Caco-2 (cell line): ENCODE measurements around the gene CDH19. TPM values are rescaled to one million over a fixed set of nuclear protein-coding genes. Genes with fewer than 3 reads are reported as not detected.

Experiments used
- BruUV-seq: library from RNA; stranded (reverse); fragments of 400-500 nt; replicated peaks from 2 replicates; lab custom pipeline; 2021; lab: Mats Ljungman, UMichigan
- CTCF ChIA-PET: fragments of 300-600 bp; sonication (Branson Sonifier 250); formaldehyde crosslinking; loops from one replicate; lab custom pipeline; 2022; ENCODE audit warnings: antibody characterized with exemption; lab: Charles Lee
- POLR2A ChIA-PET: fragments of 300-600 bp; sonication (Branson Sonifier 250); formaldehyde crosslinking; loops from one replicate; lab custom pipeline; 2022; ENCODE audit warnings: antibody characterized with exemption; lab: Charles Lee
- DNase-seq, 2 experiments: peaks; one replicate each; pipeline versions ENCODE4 v3.0.0 to v3.0.0-alpha.2; 2020 to 2022
- H3K27me3 ChIP-seq: replicated peaks from 2 replicates; pipeline ENCODE4 v1.6.0; 2011; ENCODE audit warnings: low read length; ENCODE audit not compliant: control insufficient read depth, insufficient read depth
- H3K36me3 ChIP-seq: 2 replicates; pipeline ENCODE4 v1.5.1; 2011; ENCODE audit warnings: low read length; ENCODE audit not compliant: control insufficient read depth, insufficient read depth
- H3K4me1 ChIP-seq: fragments of 250-450 bp; sonication (Bioruptor Pico); 2 replicates; pipeline ENCODE4 v1.5.1; 2020; ENCODE audit warnings: mild to moderate bottlenecking
- H3K4me3 ChIP-seq: 2 replicates; pipeline ENCODE4 v1.5.1; 2011; ENCODE audit warnings: low read depth, mild to moderate bottlenecking, control low read depth, low read length
- H3K9me3 ChIP-seq: fragments of 250-450 bp; sonication (Bioruptor Pico); 2 replicates; pipeline ENCODE4 v1.5.1; 2020; ENCODE audit warnings: mild to moderate bottlenecking, moderate library complexity
- H3K27ac Mint-ChIP-seq: one replicate; pipeline ENCODE4 v1.8.0; 2022; ENCODE audit warnings: mixed read lengths; ENCODE audit not compliant: unreplicated experiment
- H3K27me3 Mint-ChIP-seq: one replicate; pipeline ENCODE4 v1.8.0; 2022; ENCODE audit warnings: mixed read lengths; ENCODE audit not compliant: insufficient read depth, unreplicated experiment
- H3K36me3 Mint-ChIP-seq: one replicate; pipeline ENCODE4 v1.8.0; 2022; ENCODE audit warnings: mild to moderate bottlenecking, mixed read lengths; ENCODE audit not compliant: insufficient read depth, unreplicated experiment
- H3K4me1 Mint-ChIP-seq: one replicate; pipeline ENCODE4 v1.8.0; 2022; ENCODE audit warnings: low read depth, mixed read lengths; ENCODE audit not compliant: unreplicated experiment
- H3K4me3 Mint-ChIP-seq: one replicate; pipeline ENCODE4 v1.8.0; 2022; ENCODE audit warnings: mild to moderate bottlenecking, moderate library complexity, mixed read lengths; ENCODE audit not compliant: unreplicated experiment
- H3K9me3 Mint-ChIP-seq: one replicate; pipeline ENCODE4 v1.8.0; 2022; ENCODE audit warnings: mixed read lengths; ENCODE audit not compliant: unreplicated experiment
- intact Hi-C: fragments of 100-400 bp; cut with micrococcal nuclease; formaldehyde crosslinking; loops from one replicate; pipeline ENCODE4 v1.10.0; 2022; ENCODE audit not compliant: unreplicated experiment
- total RNA-seq: library from RNA; stranded (reverse); gene quantifications from 2 replicates; pipeline ENCODE4 v1.2.3, GENCODE V29; 2022
- TF ChIP-seq, protein P1 (sequence below), 2 experiments: fragments of 200-600 bp in 1 of 2; IDR thresholded peaks; 1 replicate in 1 of 2; 2 replicates in 1 of 2; pipeline versions ENCODE4 v1.5.1 to v1.8.0; 2011 to 2022; ENCODE audit warnings: antibody characterized with exemption in 1 of 2, control low read depth in 1 of 2, inconsistent platforms in 1 of 2, low read depth in 1 of 2, low read length in 1 of 2, mild to moderate bottlenecking in 1 of 2, moderate library complexity in 1 of 2; ENCODE audit not compliant: insufficient read depth in 1 of 2, severe bottlenecking in 1 of 2, unreplicated experiment in 1 of 2

CDH19 gene
- total RNA-seq, 1 experiment from 2014 or later, result not detected

DNA sequence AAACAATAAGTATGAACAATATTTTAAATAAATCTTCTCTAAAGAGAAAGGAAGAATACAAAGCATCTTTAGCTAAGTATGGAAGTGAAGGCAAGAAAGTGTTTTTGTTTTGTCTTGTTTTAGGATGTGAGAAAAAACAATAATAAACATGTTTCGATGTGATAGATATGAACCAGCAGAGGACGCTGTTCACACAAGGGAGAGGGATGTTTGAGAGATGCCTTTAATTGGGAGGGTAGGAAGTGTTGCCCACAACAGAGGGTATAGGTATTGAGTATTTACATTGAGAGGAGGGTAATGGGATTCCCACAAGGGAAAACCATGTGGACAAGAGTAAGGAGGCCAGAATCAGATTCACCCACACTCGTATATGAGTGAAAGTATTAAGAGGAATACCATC is 55.1 kb downstream of the CDH19 start:
- Histone ChIP-seq H3K4me3 (no peak overlapping the region), H3K36me3 (no peaks in the 10 kb centered on the region), H3K27me3 (no peaks in the 10 kb centered on the region), H3K4me1 (no peaks in the 10 kb centered on the region), H3K9me3 (no peaks in the 10 kb centered on the region)
- Mint-ChIP-seq H3K9me3 (no peaks in the 10 kb centered on the region), H3K27ac (no peak overlapping the region), H3K4me3 (no peak overlapping the region), H3K27me3 (peaks cover 2% of the 10 kb centered on the region), H3K4me1 (no peaks in the 10 kb centered on the region), H3K36me3 (no peaks in the 10 kb centered on the region)
- ChIA-PET CTCF (no interaction called here), POLR2A (no interaction called here)
- TF ChIP-seq, protein P1, sequence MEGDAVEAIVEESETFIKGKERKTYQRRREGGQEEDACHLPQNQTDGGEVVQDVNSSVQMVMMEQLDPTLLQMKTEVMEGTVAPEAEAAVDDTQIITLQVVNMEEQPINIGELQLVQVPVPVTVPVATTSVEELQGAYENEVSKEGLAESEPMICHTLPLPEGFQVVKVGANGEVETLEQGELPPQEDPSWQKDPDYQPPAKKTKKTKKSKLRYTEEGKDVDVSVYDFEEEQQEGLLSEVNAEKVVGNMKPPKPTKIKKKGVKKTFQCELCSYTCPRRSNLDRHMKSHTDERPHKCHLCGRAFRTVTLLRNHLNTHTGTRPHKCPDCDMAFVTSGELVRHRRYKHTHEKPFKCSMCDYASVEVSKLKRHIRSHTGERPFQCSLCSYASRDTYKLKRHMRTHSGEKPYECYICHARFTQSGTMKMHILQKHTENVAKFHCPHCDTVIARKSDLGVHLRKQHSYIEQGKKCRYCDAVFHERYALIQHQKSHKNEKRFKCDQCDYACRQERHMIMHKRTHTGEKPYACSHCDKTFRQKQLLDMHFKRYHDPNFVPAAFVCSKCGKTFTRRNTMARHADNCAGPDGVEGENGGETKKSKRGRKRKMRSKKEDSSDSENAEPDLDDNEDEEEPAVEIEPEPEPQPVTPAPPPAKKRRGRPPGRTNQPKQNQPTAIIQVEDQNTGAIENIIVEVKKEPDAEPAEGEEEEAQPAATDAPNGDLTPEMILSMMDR (IDR thresholded peaks at IDR 0.05; ENCODE audit: insufficient read depth in 1 of 2, low read depth in 1 of 2, low read length in 1 of 2, severe bottlenecking in 1 of 2, unreplicated experiment in 1 of 2), result no peak
- BruUV-seq, result no TSS peak
- DNase-seq, result no peak
- intact Hi-C loops, result no loop called here

DNA sequence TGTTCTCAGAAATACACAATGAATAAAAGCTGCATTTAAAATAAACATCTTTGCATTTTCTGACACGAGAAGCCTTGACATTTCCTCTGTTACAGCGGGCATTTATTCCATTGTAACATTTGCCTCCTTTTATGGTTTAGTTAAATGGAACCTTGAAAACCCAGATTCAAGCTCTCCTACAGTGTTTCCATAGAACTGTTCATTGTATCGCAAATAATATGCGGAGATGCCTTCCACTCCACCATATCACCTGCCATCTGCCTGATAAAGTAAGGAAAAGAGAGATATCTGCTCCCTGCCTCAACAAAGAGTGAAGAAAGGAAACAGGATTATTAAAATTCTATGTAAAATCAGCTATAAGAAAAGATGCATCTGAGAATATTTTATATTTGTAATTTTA is 69.8 kb downstream of the CDH19 start:
- no peaks in the 10 kb centered on the region for H3K36me3 ChIP-seq
- no peak overlapping the region for H3K4me3 Mint-ChIP-seq
- no peak for DNase-seq
- H3K36me3 Mint-ChIP-seq, result no peaks in the 10 kb centered on the region
- H3K4me1 ChIP-seq, result no peaks in the 10 kb centered on the region
- H3K4me3 ChIP-seq, result no peak overlapping the region
- no TSS peak for BruUV-seq
- no peaks in the 10 kb centered on the region for H3K9me3 Mint-ChIP-seq
- H3K27me3 Mint-ChIP-seq, result no peaks in the 10 kb centered on the region
- H3K4me1 Mint-ChIP-seq, result no peaks in the 10 kb centered on the region
- POLR2A ChIA-PET, result no interaction called here
- H3K27me3 ChIP-seq, result no peaks in the 10 kb centered on the region
- intact Hi-C loops, result no loop called here
- TF ChIP-seq, protein P1 (IDR thresholded peaks at IDR 0.05; ENCODE audit: insufficient read depth in 1 of 2, low read depth in 1 of 2, low read length in 1 of 2, severe bottlenecking in 1 of 2, unreplicated experiment in 1 of 2), result no peak
- CTCF ChIA-PET, result no interaction called here
- H3K9me3 ChIP-seq, result no peaks in the 10 kb centered on the region
- no peak overlapping the region for H3K27ac Mint-ChIP-seq

DNA sequence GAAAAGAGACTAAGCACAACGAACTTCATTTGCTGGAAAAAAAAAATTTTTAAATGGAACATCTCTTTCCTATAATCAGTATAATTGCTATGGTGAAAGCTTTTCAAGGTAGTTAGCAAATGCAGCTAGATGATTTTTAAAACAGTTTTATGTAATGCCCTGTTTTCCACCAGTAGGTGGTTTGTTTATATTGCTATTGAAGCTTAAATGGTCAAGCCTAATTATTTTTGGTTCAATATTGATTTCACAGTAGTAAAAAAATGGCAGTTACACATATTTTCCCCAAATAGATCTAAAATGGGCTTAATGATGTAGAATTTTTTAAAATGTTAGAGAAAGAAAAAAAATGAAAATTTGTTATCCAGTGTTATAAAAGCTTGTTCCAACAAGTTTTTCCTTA is 70.2 kb downstream of the CDH19 start:
- no peak for DNase-seq
- no peaks in the 10 kb centered on the region for H3K27me3 ChIP-seq
- Mint-ChIP-seq H3K4me1 (no peaks in the 10 kb centered on the region), H3K27me3 (no peaks in the 10 kb centered on the region), H3K27ac (no peak overlapping the region), H3K36me3 (no peaks in the 10 kb centered on the region), H3K4me3 (no peak overlapping the region), H3K9me3 (no peaks in the 10 kb centered on the region)
- H3K4me3 ChIP-seq, result no peak overlapping the region
- H3K4me1 ChIP-seq, result no peaks in the 10 kb centered on the region
- no peaks in the 10 kb centered on the region for H3K9me3 ChIP-seq
- TF ChIP-seq, protein P1 (IDR thresholded peaks at IDR 0.05; ENCODE audit: insufficient read depth in 1 of 2, low read depth in 1 of 2, low read length in 1 of 2, severe bottlenecking in 1 of 2, unreplicated experiment in 1 of 2), result no peak
- no peaks in the 10 kb centered on the region for H3K36me3 ChIP-seq
- intact Hi-C loops, result no loop called here
- CTCF ChIA-PET, result no interaction called here
- BruUV-seq, result no TSS peak
- POLR2A ChIA-PET, result no interaction called here
